Measurements from ENCODE around the gene NKIRAS2.
"Not testable (repeated sequence)": the region's sequence is repeated elsewhere in the genome, so short reads cannot be mapped to it uniquely, and the experiment has no call there.

NKIRAS2 gene

GRCh38 chr17:42000413-42001133 is 19.3 kb upstream of the NKIRAS2 start:
- DNase-seq, result no peak

GRCh38 chr17:42001729-42002128 is 18.2 kb upstream of the NKIRAS2 start:
- DNase-seq, result no peak

DNA sequence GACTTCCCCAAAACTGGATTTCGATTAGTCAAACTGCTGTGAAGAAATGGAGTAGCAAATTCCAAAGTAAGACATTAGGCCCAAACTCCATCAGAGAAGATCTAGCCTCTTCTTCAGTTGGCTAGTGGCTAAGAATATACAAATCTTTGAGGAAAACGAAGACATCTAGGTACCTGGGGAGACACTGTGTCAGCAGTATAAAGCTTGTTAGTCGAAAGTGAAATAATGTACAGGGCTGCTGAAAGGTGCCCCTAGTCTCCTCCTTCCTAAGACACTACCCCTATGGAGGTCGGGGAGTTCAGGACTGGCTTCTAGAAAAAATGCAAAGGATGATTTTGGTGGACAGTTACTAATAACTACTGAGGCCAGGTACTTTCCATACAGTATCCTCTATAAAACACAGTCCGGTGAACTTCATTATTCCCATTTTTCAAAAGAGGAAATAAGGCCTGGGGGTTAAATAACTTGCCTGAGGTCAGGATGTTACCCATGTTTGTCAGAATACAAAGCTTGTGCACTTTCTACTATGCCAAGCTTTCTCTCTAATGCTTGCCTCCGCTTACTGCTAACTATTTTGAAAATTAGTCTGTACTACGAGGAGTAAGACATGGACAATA is 17.6 kb upstream of the NKIRAS2 start:
- DNase-seq, result no peak

- DNase-seq, result no peak
These were observed 17.0 kb upstream of the NKIRAS2 start for GRCh38 chr17:42002792-42003301.

DNA sequence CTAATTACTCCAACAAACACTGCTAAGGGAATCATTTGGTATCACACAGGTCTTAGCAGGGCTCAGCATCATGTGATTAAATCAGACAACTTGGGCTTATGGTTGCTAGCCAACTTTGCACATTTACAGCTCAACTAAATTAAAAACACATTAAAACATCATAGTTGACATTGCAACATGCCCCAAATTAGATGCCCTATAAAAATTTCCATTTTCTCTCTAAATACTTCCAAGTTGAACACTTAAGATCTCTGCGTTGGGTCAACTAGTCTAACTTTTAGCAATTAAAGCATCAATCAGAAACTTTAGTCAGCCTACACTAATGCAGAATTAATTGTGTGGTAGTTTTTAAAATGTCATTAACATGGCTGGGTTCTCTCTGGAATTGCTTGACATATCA is 14.7 kb upstream of the NKIRAS2 start:
- no peak for DNase-seq

DNA sequence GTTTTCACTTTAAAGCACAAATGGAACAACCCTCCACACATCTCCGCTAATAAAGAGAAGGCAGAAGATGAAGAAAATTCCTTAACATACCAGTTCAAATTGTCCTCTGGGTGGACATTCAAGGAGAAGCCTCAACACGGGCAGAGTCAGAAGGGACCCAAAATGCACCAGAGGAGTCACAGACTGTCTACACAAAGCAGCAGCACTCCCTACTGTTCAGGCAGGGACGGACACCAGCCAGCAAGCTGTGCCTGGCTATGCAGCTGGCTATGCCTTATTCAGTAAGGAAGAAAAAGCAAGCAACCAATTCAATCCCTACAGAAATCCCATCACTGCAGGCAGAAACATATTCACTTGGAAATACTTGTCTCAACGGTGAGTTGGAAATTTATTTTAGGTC is 10.7 kb upstream of the NKIRAS2 start:
- no peak for DNase-seq

GRCh38 chr17:42010266-42010680 is 9.6 kb upstream of the NKIRAS2 start:
- DNase-seq, result not testable (repeated sequence)

GRCh38 chr17:42010898-42011516 is 8.9 kb upstream of the NKIRAS2 start:
- DNase-seq, result no peak

DNA sequence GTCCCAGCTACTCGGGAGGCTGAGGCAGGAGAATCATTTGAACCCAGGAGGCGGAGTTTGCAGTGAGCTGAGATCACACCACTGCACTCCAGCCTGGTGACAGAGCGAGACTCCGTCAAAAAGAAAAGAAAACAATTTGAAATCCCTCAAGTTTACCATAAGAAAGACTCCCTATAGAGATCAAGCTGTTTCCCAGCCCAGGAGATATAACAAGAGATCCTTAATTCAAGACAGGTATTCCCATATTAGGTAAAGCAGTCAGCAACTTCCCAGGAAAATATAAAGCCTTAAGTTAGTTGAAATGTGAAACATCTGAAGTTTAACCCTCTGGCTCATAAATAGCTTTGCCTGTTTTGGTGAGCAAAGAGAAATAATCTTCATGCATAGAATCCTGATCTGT is 7.5 kb upstream of the NKIRAS2 start:
- not testable (repeated sequence) for DNase-seq

DNA sequence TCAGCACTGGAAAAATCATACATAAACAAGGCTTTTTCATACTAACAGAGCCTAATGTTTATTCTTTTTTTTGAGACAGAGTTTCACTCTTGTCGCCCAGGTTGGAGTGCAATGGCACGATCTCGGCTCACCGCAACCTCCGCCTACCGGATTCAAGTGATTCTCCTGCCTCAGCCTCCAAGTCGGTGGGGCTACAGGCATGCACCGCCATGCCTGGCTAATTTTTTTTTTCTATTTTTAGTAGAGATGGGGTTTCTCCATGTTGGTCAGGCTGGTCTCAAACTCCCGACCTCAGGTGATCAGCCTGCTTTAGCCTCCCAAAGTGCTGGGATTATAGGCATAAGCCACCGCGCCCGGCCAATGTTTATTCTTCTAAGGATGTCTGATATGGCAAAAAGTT is 6.2 kb upstream of the NKIRAS2 start:
- not testable (repeated sequence) for DNase-seq

GRCh38 chr17:42016411-42016831 is 3.5 kb upstream of the NKIRAS2 start:
- peak; percentile 14 for DNase-seq

DNA sequence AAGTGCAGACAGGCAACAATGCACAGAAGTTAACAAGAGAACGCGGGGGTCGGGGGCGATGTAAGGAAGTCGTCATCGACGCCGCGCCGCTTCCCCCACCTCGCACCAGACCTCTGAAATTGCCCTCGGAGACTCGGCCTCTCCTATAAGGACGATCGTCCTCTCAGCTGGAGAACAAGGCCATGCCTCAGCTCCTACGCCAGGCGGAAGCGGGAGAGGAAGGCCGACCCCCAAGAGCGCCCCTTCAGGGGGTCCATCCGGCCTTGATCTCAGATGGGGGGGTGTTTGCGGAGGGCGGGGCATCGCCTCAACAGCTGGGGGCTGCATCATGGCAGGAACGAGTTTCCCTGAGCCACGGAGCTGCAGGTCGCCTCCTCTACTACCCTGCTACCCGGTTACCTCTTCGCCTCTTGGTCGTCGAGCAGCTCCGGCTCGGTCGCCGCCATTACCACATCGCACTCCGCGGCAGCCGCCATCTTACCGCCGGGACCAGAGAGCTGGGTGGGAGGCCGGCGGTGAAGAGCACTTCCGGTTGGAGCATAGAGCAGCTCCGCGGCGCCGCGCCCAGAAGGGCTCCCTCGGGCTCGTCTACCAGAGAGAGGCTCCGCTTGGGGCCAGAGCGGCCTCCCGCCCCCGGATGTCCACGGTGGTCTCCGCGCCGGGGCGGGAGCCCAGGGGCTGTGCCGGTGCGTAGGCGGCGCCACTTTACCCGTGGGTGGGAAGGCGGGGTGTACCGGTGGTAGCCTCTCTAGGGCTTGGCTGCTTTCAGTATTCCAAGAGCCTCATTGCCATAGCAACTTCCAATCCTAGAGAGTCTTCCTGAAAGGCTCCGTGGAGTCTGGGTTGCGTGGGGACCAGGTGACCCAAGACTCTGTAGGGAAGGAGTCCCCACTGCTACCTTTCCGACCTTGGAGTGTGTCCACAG is 2.7 kb upstream of the NKIRAS2 start, which contains the start of gene DNAJC7:
Gene DNAJC7, minus strand, starts transcription at position 499 of the 925 bp plus-strand sequence. Its CDS starts 23 bp downstream, at position 476.
- DNase-seq, result peak; percentile 99

GRCh38 chr17:42017866-42018200 is 2.1 kb upstream of the NKIRAS2 start:
- no peak for DNase-seq

- no peak for DNase-seq
These were observed 1.6 kb upstream of the NKIRAS2 start for GRCh38 chr17:42018339-42018738.

GRCh38 chr17:42018988-42019387 is 902 bp upstream of the NKIRAS2 start:
- no peak for DNase-seq

GRCh38 chr17:42020845-42021244 is 955 bp downstream of the NKIRAS2 start:
- DNase-seq, result not testable (repeated sequence)

DNA sequence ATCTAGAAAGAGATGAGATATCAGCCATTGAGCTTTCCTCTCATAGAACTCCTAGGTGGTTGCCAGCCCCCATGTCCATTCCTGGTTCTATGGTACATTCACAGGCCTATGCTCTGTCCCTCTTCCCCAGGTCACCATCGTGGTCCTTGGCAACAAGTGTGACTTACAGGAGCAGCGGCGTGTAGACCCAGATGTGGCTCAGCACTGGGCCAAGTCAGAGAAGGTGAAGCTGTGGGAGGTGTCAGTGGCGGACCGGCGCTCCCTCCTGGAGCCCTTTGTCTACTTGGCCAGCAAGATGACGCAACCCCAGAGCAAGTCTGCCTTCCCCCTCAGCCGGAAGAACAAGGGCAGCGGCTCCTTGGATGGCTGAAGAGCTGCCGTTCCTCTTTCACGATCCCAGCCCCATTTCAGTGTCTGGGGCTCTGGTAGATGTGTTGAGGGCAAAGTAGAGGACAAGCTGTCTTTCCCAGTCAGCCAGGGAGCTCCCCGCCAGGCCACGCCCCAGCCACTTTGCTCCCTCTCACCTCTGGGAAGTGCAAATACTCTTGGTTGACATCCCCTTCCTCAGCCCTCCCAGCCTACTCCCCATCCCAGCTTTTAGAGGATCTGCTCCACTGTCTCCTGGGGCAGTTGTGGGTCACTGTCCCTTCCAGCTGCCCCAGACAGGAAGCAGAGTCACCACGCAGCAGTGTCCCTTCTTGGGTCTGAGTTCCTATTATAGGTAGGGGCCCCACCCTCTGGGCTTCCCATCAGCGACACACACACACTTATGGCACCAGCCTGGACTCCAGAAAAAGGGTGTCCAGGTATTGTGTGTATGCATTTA is 3.8 kb downstream of the NKIRAS2 start:
- no peak for DNase-seq

DNA sequence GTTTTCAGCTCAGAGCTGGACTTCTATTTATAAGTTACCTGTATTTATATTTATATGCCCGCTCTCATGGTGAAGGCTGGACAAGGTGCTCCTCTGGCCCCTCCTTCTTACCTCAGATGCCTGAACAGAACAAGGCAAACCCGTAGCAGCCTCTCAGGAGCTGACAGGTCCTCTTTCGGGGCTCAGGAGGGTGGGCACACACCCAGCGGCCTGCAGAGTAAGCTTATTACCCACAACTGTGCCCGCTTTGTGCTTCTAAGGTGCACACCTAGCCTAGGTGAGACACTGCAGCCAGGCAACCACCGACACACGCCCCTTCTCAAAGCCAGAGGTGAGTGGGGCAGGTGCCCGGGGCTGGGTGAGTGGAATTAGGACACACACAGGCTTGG is 5.3 kb downstream of the NKIRAS2 start:
- no peak for DNase-seq

GRCh38 chr17:42025936-42026335 is 6.0 kb downstream of the NKIRAS2 start:
- DNase-seq, result no peak

- DNase-seq, result no peak
These were observed 7.1 kb downstream of the NKIRAS2 start for GRCh38 chr17:42026857-42027589.

- DNase-seq, result no peak
These were observed 7.7 kb downstream of the NKIRAS2 start for GRCh38 chr17:42027590-42027889.
